GM21367 (cell line): ENCODE data around the gene NDFIP1.

Experiments
- ATAC-seq: cut with Tn5 transposase; IDR thresholded peaks from one replicate; pipeline ENCODE4 v1.9.1; 2021; ENCODE audit not compliant: unreplicated experiment

The NDFIP1 gene

GRCh38 chr5:142117579-142118151 lies 9.1 kb downstream of the NDFIP1 start:
- ATAC-seq, result no peak

GRCh38 chr5:142118155-142118686 lies 9.6 kb downstream of the NDFIP1 start:
- no peak for ATAC-seq

GRCh38 chr5:142119051-142119625 lies 10.6 kb downstream of the NDFIP1 start:
- no peak for ATAC-seq

GRCh38 chr5:142120247-142120935 lies 11.8 kb downstream of the NDFIP1 start:
- no peak for ATAC-seq

- no peak for ATAC-seq
Observed at GRCh38 chr5:142122121-142122520, 13.5 kb downstream of the NDFIP1 start.

GRCh38 chr5:142125378-142125777 lies 16.8 kb downstream of the NDFIP1 start:
- ATAC-seq, result no peak

- ATAC-seq, result no peak
Observed at GRCh38 chr5:142125963-142126362, 17.4 kb downstream of the NDFIP1 start.

GRCh38 chr5:142128675-142129208 lies 20.2 kb downstream of the NDFIP1 start:
- no peak for ATAC-seq

- ATAC-seq, result no peak
Observed at GRCh38 chr5:142129446-142130066, 21.0 kb downstream of the NDFIP1 start.

- no peak for ATAC-seq
Observed at GRCh38 chr5:142131394-142131793, 22.8 kb downstream of the NDFIP1 start.

GRCh38 chr5:142132916-142133315 lies 24.3 kb downstream of the NDFIP1 start:
- ATAC-seq, result no peak

GRCh38 chr5:142133330-142134206 lies 25.0 kb downstream of the NDFIP1 start:
- ATAC-seq, result no peak

GRCh38 chr5:142134331-142135010 lies 25.9 kb downstream of the NDFIP1 start:
- no peak for ATAC-seq

- no peak for ATAC-seq
Observed at GRCh38 chr5:142141463-142141862, 32.9 kb downstream of the NDFIP1 start.

GRCh38 chr5:142143878-142144277 lies 35.3 kb downstream of the NDFIP1 start:
- no peak for ATAC-seq

GRCh38 chr5:142145106-142145900 lies 36.7 kb downstream of the NDFIP1 start:
- no peak for ATAC-seq

GRCh38 chr5:142149363-142149762 lies 40.8 kb downstream of the NDFIP1 start:
- ATAC-seq, result no peak

- no peak for ATAC-seq
Observed at GRCh38 chr5:142150431-142150830, 41.9 kb downstream of the NDFIP1 start.
